HG02981 (cell line): Measurements from ENCODE around the gene GRAP2.
A peak's percentile ranks its signal among the peaks of the same experiment; 100 is the strongest.
"Not testable (repeated sequence)": the region's sequence is repeated elsewhere in the genome, so short reads cannot be mapped to it uniquely, and the experiment has no call there.

Source experiments
- ATAC-seq: cut with Tn5 transposase; IDR thresholded peaks from one replicate; pipeline ENCODE4 v1.9.1; 2021; ENCODE audit warnings: mild to moderate bottlenecking, moderate library complexity; ENCODE audit not compliant: unreplicated experiment

Gene GRAP2

DNA sequence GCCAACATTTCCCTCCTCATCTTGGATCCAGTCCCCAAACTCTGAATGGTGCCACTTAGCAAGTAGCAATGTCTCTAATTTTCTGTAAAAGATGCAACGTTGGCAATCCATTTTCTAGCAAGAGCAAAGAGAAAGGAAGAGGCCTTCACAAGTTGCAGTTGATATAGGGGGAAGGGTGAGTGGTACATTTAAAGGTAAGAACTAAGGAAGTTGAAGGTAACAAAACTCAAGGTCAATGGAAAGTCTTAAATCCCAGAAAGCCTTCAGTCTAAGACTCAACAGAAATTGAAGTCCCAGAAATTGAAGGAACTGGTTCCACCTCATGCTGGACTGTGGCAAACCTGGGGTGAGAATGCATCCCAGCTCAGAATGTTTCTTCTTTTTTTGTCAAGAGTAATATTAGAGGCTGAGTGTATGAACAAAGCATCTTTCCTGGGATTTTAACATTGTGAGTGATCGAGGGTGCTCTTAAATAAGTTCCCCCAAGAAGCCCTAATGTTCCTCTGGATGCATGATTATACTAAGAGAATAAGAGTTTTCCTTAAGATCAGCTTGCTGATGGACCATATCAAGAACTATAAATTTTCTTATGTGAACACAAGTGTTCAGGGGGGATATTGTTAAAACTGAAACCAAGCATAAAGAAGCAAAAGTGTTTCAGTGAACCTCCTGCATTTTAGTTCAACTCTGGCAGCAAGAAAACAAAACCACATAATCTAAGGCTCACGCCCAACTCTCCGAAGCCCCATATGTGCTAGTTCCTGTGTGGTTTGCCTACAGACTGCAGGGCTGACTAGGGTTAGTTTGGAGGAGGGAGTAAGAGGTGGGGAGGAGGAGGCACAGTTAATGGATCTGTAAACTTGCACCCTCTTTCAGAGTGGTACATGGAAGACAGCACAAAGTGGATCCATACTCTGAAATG is at the start of gene GRAP2:
Gene GRAP2 (plus strand): TSS at position 779 of the 922 bp plus-strand sequence. CDS start 46,023 bp downstream, outside the sequence.
- ATAC-seq, result peak; percentile 49

DNA sequence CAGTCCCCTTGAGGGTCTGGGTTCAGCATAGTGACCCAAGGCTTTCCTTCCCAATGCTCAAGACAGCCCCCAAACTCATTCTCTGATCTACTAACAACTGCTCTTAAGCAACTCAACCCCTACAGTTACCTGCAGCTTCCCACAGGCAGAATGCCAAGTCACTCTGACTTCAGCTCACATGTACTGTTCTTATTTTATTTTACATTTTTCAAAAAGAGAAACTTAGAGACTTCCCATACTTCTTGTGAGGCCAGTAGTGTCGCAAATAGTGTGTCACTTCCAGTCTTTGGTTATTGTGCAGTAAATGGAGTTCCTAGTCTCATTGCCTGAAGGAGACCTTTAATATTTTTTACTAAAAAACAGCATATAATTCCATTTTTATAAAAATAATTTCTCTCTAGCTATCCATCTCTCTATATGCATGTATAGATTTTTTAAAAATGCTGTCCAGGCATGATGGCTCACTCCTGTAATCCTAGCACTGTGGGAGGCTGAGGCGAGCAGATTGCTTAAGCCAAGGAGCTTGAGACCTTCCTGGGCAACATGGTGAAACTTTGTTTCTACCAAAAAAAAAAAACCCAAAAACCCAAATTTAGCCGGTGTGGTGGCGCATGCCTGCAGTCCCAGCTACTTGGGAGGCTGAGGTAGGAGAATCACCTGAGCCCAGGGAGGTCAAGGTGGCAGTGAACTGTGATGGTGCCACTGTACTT is 49.1 kb upstream of the GRAP2 start:
- ATAC-seq, result no peak

DNA sequence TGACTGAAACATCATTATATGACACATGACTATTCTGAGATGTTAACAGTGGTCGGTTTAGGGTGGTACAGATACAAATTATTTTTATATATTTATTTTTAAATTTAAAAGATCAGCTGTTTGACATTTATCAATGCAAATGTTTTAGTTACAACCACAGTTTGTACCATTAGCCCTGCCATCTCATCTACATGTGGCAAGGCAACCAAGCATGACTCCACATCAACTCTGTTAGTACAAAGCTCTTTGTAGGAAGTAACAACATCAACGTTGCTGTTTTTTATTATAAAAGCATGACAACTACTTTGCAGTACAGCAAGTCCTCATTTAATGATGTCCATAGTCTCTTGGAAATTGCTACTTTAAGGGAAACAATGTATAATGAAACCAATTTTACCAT is 48.1 kb upstream of the GRAP2 start:
- ATAC-seq, result no peak

DNA sequence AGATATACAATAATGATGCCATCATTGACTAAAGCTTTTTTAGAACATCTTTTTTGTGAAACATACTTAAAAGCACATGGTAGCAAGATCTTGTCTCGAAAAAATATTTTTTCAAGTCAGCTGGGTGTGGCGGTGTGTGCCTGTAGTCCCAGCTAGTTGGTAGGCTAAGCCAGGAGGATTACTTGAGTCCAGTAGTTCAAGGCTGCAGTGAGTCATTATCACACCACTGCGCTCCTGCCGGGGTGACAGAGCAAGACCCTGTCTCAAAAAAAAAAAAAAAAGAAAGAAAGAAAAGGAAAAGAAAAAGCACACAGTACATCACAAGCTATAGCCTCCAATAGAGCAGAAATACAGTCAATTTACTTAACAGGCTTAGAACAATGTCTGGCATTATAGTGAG is 44.3 kb upstream of the GRAP2 start:
- ATAC-seq, result no peak

DNA sequence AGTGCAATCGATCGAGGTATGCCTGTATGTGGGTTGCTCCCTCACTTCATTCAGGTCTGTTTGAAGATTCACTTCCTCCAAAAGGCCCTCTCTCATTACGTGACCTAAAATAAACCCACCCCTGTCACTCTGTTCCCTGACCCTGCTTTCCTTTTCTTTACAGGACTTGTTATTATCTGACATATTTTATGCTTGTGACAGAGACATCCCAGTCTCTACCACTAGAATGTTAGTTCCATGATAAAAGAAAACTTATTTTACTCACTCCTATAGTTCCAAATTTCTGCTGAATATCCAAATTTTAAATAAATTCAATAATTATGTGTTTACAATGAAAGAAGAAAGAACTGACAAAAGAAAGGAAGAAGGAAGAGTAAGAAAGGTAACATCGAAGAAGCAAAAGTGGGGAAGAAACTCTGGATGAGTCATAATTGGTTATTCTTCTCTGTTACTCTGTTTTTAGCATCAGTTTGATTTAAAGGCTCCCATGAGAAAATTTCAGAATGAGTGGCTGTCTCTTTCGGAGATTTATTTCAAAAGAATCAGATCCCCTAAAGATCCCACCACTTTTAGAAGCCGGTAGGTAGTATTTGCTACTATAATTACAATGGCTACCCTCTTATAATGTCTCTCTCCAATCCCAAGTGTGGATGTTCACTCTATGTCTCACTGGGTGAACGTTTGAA is 40.8 kb upstream of the GRAP2 start:
- no peak for ATAC-seq

DNA sequence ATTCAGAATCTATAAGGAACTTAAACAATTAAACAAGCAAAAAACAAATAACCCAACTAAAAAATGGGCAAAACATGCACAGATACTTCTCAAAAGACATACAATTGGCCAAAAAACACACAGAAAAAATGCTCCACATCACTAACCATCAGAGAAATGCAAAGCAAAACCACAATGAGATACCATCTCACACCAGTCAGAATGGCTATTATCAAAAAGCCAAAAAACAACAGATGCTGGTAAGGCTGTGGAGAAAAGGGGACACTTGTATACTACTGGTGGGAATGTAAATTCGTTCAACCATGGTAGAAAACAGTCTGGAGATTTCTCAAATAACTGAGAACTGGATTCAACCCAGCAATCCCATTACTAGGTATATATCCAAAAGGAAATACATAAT is 32.1 kb upstream of the GRAP2 start:
- ATAC-seq, result no peak

DNA sequence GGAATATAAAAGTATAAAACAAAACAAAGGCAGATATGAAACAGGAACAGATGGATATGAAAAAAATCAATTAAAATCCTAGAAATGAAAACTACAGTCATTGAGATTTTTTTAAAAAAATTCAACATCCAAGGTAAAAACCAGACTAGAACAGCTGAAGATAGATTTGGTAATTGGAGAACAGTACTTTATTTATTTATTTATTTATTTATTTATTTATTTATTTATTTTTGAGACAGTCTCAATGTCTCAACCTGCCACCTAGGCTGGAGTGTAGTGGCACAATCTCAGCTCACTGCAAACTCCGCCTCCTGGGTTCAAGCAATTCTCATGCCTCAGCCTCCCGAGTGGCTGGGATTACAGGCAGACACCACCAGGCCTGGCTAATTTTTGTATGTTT is 31.1 kb upstream of the GRAP2 start:
- not testable (repeated sequence) for ATAC-seq

DNA sequence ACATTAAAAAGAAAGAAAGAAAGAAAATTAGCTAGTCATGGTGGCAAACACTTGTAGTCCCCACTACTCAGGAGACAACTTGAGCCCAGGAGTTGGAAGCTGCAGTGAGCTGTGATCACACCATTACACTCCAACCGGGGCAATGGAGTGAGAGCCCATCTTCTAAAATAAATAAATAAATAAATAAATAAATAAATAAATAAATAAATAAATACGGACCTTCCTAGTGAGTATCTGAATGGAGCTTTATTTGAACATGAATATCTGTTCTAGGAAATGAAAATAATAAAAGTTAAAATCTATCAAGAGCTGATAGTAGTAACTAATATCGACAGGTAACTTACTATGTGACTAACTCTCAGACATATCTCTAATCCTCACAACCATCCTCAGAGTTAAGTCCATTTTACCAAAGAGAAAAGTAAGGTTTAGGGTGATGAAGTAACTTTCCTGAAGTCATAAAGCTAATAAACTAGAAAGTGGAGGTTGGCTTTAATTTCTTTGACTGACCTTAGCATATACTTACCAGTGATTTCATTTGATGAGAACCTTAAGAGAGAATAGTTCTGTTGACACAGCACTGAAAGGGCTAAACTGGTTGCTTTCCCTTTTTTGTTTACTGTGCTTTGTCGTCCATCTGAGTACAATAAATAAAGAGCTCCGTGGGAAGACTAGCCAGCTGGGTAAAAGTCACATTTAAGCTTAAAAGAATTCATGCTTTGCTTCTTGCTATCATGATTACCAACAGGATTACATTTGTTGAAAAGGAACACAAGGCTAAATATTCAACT is 29.7 kb upstream of the GRAP2 start:
- no peak for ATAC-seq

DNA sequence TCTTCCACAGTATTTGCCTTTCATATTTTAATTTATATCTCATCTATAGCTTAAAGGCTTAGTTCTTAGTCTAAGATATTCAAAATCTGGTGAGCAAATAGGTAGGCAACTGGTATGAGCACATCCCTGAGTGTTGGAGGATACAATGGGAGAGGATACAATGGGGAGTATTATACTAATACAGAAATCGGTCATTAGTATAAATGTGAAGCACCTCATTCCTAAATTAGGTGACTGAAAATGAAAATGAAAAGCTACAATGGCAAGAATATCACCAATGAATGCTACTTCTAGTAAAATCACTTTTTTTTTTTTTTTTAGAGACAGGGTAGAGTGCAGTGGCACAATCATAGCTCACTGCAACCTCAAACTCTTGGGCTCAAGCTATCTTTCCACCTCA is 28.3 kb upstream of the GRAP2 start:
- ATAC-seq, result no peak

DNA sequence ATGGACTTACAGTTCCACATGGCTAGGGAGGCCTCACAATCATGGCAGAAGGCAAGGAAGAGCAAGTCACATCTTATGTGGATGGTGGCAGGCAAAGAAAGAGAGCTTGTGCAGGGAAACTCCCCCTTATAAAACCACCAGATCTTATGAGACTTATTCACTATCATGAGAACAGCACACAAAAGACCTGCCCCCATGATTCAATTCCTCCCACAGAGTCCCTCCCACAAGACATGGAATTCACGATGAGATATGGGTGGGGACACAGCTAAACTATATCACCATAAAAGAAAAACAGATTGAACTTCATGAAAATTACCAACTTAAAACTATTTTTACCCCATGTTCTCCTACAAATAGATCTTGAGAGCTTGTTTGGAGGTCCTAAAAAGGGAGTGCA is 26.9 kb upstream of the GRAP2 start:
- no peak for ATAC-seq

DNA sequence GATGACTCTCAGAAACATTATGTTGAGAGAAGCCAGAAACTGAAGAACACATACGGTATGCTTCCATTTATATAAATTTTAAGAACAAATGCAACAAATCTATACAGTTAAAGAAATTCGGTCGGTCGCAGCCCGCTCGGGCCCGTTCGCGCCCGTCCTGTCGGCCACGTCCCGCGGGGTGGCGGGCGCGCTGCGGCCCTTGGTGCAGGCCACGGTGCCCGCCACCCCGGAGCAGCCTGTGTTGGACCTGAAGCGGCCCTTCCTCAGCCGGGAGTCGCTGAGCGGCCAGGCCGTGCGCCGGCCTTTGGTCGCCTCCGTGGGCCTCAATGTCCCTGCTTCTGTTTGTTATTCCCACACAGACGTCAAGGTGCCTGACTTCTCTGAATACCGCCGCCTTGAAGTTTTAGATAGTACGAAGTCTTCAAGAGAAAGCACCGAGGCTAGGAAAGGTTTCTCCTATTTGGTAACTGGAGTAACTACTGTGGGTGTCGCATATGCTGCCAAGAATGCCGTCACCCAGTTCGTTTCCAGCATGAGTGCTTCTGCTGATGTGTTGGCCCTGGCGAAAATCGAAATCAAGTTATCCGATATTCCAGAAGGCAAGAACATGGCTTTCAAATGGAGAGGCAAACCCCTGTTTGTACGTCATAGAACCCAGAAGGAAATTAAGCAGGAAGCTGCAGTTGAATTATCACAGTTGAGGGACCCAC is 25.6 kb upstream of the GRAP2 start:
- ATAC-seq, result not testable (repeated sequence)

DNA sequence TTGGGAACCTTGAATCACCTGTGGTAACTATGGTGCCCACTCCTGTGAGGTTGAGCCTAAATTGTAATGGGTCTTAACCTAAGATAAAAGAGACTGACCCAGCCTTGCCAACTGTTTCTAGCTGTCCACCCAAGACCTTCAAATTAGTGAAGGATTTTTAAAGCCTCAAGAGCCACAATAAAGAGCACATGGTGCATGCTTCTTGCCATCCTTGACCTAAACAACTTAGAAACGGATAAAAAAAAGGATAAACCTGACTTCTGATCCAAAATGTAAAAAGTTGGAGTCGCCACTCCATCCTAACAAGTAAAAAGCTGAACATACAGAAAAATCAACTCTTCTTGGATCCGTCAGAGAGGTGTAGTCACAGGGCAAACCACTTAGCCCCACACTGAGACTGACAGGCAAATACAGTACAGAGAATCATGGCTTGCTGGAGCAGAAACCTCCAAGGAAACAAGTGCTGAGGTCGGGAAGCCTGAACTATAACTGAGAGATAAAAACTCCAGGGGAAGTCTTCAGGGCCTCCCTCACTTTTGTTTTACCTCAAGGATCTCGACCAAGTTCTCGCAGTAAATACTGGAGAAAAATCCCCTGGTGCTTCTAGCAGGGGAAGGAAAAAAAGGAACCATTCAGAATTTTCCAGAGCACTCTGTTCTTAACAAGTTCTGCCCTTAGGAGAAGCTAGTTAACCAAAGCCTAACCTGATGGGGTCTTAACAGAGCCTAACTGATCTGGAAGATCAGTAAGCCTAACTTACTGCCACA is 23.6 kb upstream of the GRAP2 start:
- ATAC-seq, result no peak

DNA sequence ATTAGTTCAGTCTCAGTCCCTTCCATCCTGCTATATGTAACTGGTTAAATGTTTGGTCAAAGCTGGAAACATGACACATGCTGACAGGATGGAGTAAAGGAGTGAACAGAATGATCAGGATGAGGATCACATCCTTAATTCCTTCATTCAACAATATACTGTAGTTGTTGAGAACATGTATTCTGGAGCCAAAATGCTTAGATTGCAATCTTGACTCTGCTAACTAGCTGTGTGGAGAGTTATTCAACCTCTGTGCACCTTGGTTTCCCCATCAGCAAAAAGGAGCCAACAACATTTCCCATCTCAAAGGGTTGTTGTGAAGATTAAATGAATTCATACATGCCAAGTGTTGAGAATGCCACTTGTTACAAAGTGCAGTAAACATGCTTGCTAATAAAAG is 20.2 kb upstream of the GRAP2 start:
- no peak for ATAC-seq

DNA sequence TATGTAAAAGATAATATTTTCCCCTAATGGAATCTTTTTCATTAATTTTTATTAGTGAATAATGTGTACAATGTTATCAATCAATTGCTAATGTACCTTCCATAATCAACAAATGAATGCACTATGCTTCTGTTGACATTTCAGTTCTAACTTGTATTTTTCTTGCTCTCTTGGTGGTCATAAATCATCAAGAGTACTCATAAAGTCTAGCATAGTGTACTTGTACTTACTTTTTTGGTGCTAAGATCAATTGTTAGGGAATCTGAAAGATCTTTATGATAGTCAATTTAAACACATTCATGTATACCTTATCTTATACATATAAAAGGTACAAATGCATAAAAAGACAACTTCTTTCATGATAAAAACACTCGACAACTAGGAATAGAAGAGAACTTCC is 17.8 kb upstream of the GRAP2 start:
- ATAC-seq, result no peak

DNA sequence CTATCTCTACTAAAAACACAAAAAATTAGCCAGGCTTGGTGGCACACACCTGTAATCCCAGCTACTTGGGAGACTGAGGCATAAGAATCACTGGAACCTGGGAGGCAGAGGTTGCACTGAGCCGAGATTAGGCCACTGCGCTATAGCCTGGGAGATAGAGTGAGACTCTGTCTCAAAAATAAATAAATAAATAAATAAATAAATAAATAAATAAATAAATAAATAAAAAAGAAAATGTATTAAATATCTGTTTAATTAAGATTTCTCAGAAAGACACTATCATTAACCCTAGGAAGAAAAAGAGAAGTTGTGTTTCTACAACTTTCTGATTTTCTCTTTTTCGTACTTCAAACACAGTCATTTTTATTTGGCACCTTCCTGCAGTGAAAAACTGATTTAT is 11.0 kb upstream of the GRAP2 start:
- not testable (repeated sequence) for ATAC-seq

DNA sequence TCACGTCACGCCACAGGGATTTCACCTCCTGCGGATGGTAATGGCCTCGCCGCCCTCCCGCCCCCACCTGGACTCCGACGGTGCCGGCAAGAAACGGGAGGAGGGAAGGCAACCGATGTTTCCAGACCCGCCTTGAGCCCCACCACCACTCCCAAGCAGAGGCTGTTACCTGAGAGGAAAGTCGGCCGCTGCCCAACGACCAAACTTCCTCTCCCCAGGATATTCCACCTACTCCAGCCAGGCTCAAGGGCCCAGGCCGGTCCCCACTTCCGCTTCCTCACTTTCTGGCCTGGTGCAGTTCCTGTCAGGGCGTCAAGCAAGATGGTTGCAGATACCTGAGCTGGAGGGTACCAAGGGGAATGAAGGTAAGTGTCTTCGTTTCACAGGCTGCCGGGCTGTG is 7.4 kb upstream of the GRAP2 start, which contains the start of gene ENTHD1:
Gene ENTHD1 (minus strand): TSS at position 235 of the 400 bp plus-strand sequence. CDS start 6,012 bp downstream, outside the sequence.
- no peak for ATAC-seq

DNA sequence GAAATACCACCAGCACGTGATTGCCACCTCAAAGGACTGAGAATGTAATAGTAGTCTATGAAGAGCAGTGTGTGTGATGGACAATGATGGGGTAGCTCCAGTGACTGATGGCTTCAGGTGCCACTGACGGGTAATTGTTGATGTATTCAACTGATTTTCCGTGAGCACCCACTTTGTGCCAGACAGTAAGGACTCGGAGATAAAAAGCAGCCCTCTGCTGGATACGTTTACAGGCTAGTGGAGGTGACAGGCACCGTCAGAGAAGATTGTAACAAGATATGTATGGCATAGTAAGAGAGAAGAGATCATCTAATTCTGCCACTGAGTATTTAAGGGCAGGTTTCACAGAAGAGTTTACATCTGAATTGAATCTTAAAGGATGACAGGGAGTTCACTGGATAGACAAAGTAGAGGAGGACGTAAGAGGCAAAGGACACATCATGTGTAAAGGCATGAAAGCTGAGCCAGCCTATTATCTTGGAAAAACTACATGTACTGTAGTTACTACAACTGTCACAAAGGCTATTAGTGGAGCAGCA is 6.3 kb upstream of the GRAP2 start:
- ATAC-seq, result no peak

DNA sequence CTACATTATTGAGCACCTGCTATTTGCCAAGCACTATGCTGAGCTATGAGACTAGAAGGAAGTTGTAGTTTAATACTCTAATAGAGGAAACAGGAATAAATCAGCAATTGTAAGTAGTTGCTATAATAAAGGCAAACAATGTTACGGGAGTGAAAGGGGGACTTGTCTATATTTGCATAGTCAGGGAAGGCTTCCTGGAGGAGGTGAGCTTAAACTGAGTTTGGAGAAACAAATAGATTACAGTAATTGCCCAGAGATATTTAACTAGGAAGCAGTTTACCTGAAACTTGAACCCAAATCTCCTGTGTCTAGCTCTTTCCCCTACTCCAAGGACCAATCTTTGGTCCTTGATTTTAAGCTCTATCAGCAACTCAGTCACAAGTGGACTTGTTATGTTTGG is 5.2 kb upstream of the GRAP2 start:
- ATAC-seq, result no peak
